WERI-Rb-1 (cell line): ENCODE measurements around the gene PCSK5.

Source experiments
- DNase-seq: peaks from one replicate; pipeline ENCODE4 v3.0.0-alpha.2; 2020
- H3K27ac ChIP-seq: fragments of 250-450 bp; sonication (Bioruptor Pico); 2 replicates; pipeline ENCODE4 v1.5.1; 2020; ENCODE audit warnings: mild to moderate bottlenecking, moderate library complexity
- H3K27me3 ChIP-seq: fragments of 250-450 bp; sonication (Bioruptor Pico); 2 replicates; pipeline ENCODE4 v1.5.1; 2021; ENCODE audit warnings: mild to moderate bottlenecking, low read depth, moderate library complexity; ENCODE audit not compliant: insufficient read depth, severe bottlenecking
- H3K36me3 ChIP-seq: fragments of 250-450 bp; sonication (Bioruptor Pico); 2 replicates; pipeline ENCODE4 v1.5.1; 2020; ENCODE audit warnings: mild to moderate bottlenecking, moderate library complexity
- H3K4me3 ChIP-seq: 2 replicates; pipeline ENCODE4 v1.5.1; 2011; ENCODE audit warnings: low read depth, mild to moderate bottlenecking, control low read depth, low read length
- H3K9me3 ChIP-seq: fragments of 250-450 bp; sonication (Bioruptor Pico); 2 replicates; pipeline ENCODE4 v1.5.1; 2021; ENCODE audit warnings: mild to moderate bottlenecking, moderate library complexity; ENCODE audit not compliant: severe bottlenecking
- TF ChIP-seq, protein P1 (sequence below): IDR thresholded peaks from 2 replicates; pipeline ENCODE4 v1.5.1; 2011; ENCODE audit warnings: low read depth, mild to moderate bottlenecking, control low read depth, inconsistent platforms, low read length

The PCSK5 gene

DNA sequence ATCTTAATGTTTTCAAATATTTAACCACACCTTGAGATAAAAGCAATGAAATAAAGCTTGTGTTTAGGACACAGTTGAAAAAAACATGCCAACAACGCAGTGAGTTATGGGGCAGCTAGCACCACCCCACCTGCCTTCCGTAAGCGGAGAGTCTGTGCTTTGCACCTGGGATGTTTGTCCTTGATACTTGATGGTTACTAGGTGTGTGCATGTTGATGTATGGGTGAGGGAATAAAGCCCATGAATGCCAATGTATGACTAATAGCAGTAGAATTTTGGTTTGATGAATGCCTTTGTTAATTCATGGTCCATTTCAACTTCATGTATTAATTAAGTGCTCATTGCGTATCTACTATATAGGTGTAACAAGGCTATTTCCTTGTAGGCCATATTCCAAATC lies 74.0 kb downstream of the PCSK5 start:
- Histone ChIP-seq H3K36me3 (no peaks in the 10 kb centered on the region), H3K9me3 (no peaks in the 10 kb centered on the region), H3K4me3 (no peak overlapping the region), H3K27me3 (no peaks in the 10 kb centered on the region), H3K27ac (no peak overlapping the region)
- TF ChIP-seq, protein P1, sequence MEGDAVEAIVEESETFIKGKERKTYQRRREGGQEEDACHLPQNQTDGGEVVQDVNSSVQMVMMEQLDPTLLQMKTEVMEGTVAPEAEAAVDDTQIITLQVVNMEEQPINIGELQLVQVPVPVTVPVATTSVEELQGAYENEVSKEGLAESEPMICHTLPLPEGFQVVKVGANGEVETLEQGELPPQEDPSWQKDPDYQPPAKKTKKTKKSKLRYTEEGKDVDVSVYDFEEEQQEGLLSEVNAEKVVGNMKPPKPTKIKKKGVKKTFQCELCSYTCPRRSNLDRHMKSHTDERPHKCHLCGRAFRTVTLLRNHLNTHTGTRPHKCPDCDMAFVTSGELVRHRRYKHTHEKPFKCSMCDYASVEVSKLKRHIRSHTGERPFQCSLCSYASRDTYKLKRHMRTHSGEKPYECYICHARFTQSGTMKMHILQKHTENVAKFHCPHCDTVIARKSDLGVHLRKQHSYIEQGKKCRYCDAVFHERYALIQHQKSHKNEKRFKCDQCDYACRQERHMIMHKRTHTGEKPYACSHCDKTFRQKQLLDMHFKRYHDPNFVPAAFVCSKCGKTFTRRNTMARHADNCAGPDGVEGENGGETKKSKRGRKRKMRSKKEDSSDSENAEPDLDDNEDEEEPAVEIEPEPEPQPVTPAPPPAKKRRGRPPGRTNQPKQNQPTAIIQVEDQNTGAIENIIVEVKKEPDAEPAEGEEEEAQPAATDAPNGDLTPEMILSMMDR = no peak
- DNase-seq = no peak

GRCh38 chr9:75965231-75965630 lies 74.8 kb downstream of the PCSK5 start:
- no peaks in the 10 kb centered on the region for H3K9me3 ChIP-seq
- no peak overlapping the region for H3K4me3 ChIP-seq
- H3K27me3 ChIP-seq = no peaks in the 10 kb centered on the region
- H3K27ac ChIP-seq = no peak overlapping the region
- TF ChIP-seq, protein P1 = no peak
- DNase-seq = no peak
- no peaks in the 10 kb centered on the region for H3K36me3 ChIP-seq

- TF ChIP-seq, protein P1 = no peak
- no peak overlapping the region for H3K27ac ChIP-seq
- no peaks in the 10 kb centered on the region for H3K36me3 ChIP-seq
- peaks cover 3% of the 10 kb centered on the region for H3K9me3 ChIP-seq
- no peak for DNase-seq
- no peak overlapping the region for H3K4me3 ChIP-seq
- no peaks in the 10 kb centered on the region for H3K27me3 ChIP-seq
Observed at GRCh38 chr9:75967556-75967955, 77.1 kb downstream of the PCSK5 start.

GRCh38 chr9:75974016-75974766 lies 83.7 kb downstream of the PCSK5 start:
- H3K27ac ChIP-seq = no peak overlapping the region
- H3K4me3 ChIP-seq = no peak overlapping the region
- no peak for DNase-seq
- TF ChIP-seq, protein P1 = no peak
- H3K27me3 ChIP-seq = no peaks in the 10 kb centered on the region
- H3K36me3 ChIP-seq = no peaks in the 10 kb centered on the region
- H3K9me3 ChIP-seq = peaks cover 3% of the 10 kb centered on the region

GRCh38 chr9:75975071-75975470 lies 84.6 kb downstream of the PCSK5 start:
- Histone ChIP-seq H3K27ac (no peak overlapping the region), H3K4me3 (no peak overlapping the region), H3K27me3 (no peaks in the 10 kb centered on the region), H3K36me3 (no peaks in the 10 kb centered on the region), H3K9me3 (peaks cover 3% of the 10 kb centered on the region)
- TF ChIP-seq, protein P1 = no peak
- no peak for DNase-seq

- DNase-seq = no peak
- TF ChIP-seq, protein P1 = no peak
- H3K9me3 ChIP-seq = no peaks in the 10 kb centered on the region
- no peak overlapping the region for H3K27ac ChIP-seq
- H3K36me3 ChIP-seq = no peaks in the 10 kb centered on the region
- no peak overlapping the region for H3K4me3 ChIP-seq
- no peaks in the 10 kb centered on the region for H3K27me3 ChIP-seq
Observed at GRCh38 chr9:75976549-75976948, 86.1 kb downstream of the PCSK5 start.
